NCI-H1694 (cell line): Measurements from ENCODE around the gene PKD2L1.

Experiments
- DNase-seq: peaks from one replicate; lab custom pipeline; 2025; lab: John Stamatoyannopoulos, UW

Gene PKD2L1

GRCh38 chr10:100356067-100357017 is 26.3 kb upstream of the PKD2L1 start:
- no peak for DNase-seq

- DNase-seq: no peak
Observed at GRCh38 chr10:100355086-100355485, 25.1 kb upstream of the PKD2L1 start.

GRCh38 chr10:100353770-100354485 is 23.9 kb upstream of the PKD2L1 start:
- no peak for DNase-seq

GRCh38 chr10:100350914-100351485 is 21.0 kb upstream of the PKD2L1 start:
- no peak for DNase-seq

- DNase-seq: no peak
Observed at GRCh38 chr10:100349672-100350071, 19.6 kb upstream of the PKD2L1 start.

- DNase-seq: no peak
Observed at GRCh38 chr10:100349087-100349486, 19.1 kb upstream of the PKD2L1 start.

GRCh38 chr10:100348389-100348927 is 18.4 kb upstream of the PKD2L1 start:
- no peak for DNase-seq

- no peak for DNase-seq
Observed at GRCh38 chr10:100347568-100348195, 17.7 kb upstream of the PKD2L1 start.

- DNase-seq: peak; percentile 93
Observed at GRCh38 chr10:100346765-100347567, 16.9 kb upstream of the PKD2L1 start, which contains the start of gene SCD. TSS of gene SCD (plus strand) at chr10:100347233. CDS start at chr10:100347505, 272 bp downstream.

GRCh38 chr10:100346351-100346764 is 16.3 kb upstream of the PKD2L1 start:
- peak; percentile 41 for DNase-seq

GRCh38 chr10:100345570-100346330 is 15.7 kb upstream of the PKD2L1 start:
- no peak for DNase-seq

- DNase-seq: no peak
Observed at GRCh38 chr10:100344241-100344788, 14.3 kb upstream of the PKD2L1 start.

GRCh38 chr10:100342627-100342972 is 12.6 kb upstream of the PKD2L1 start:
- no peak for DNase-seq

- DNase-seq: peak; percentile 27
Observed at GRCh38 chr10:100341953-100342626, 12.1 kb upstream of the PKD2L1 start.

- DNase-seq: no peak
Observed at GRCh38 chr10:100340948-100341847, 11.2 kb upstream of the PKD2L1 start.

- DNase-seq: no peak
Observed at GRCh38 chr10:100339236-100339635, 9.2 kb upstream of the PKD2L1 start.

- DNase-seq: peak; percentile 73
Observed at GRCh38 chr10:100338434-100339036, 8.5 kb upstream of the PKD2L1 start.

- DNase-seq: no peak
Observed at GRCh38 chr10:100334762-100335161, 4.7 kb upstream of the PKD2L1 start.
